Spleen (tissue), 7 donors: ENCODE data around the gene DUS4L.

Experiments
- CTCF ChIP-seq, 11 experiments: fragments of 200-600 bp in 7 of 11; fragments of 450-650 bp in 4 of 11; sonication (generic) in 4 of 11; IDR thresholded peaks in 8 of 11; conservative IDR thresholded peaks in 3 of 11; 1 replicate in 7 of 11; 2 replicates in 4 of 11; pipeline versions ENCODE4 v1.4.0 to v1.8.0; 2016 to 2021; ENCODE audit warnings: antibody characterized with exemption in 11 of 11, inconsistent platforms in 4 of 11, mild to moderate bottlenecking in 1 of 11
- POLR2A ChIP-seq, 3 donors: fragments of 450-650 bp; IDR thresholded peaks; one replicate each; pipeline ENCODE4 v1.5.1; 2017; ENCODE audit warnings: antibody characterized with exemption in 3 of 3, mild to moderate bottlenecking in 1 of 3
- POLR2AphosphoS5 ChIP-seq, 3 donors: sonication (generic); formaldehyde crosslinking; IDR thresholded peaks; one replicate each; pipeline ENCODE4 v1.5.1; 2017; ENCODE audit warnings: antibody characterized with exemption in 3 of 3
- donor health status: DM: no; HTN: no; CAD: no; lungs with moderate emphysema.
- donor health status: DM: no; HTN: no; CAD: no.
- donor health status: DM: no; HTN: no; CAD: no.

- TF ChIP-seq CTCF (IDR thresholded peaks at IDR 0.05 in 8 of 11, conservative IDR thresholded peaks at IDR 0.05 in 3 of 11) (no peak), POLR2A (IDR thresholded peaks at IDR 0.05) (no peak), POLR2AphosphoS5 (IDR thresholded peaks at IDR 0.05) (no peak)
These were observed 33.8 kb downstream of the DUS4L start for GRCh38 chr7:107597582-107597916.
